IMR-90 (cell line): ENCODE data around the gene PSD2. TPM values are rescaled to one million over a fixed set of nuclear protein-coding genes. Genes with fewer than 3 reads are reported as not detected.

Source experiments
- ATAC-seq: fragments of 200-7000 bp; cut with Tn5 transposase; 2 replicates; pipeline ENCODE4 v1.9.1; 2020; ENCODE audit warnings: low read depth, mild to moderate bottlenecking, moderate library complexity
- BruUV-seq: library from RNA; stranded (reverse); fragments of 400-500 nt; replicated peaks from 2 replicates; lab custom pipeline; 2021; lab: Mats Ljungman, UMichigan
- CTCF ChIA-PET: fragments of 300-600 bp; formaldehyde crosslinking; extraction: SDS; loops from one replicate; lab custom pipeline; 2021; ENCODE audit warnings: antibody characterized with exemption; lab: Yijun Ruan, JAX
- POLR2A ChIA-PET: fragments of 300-600 bp; sonication (Branson Sonifier 250); formaldehyde crosslinking; loops from one replicate; lab custom pipeline; 2022; ENCODE audit warnings: antibody characterized with exemption; ENCODE audit not compliant: unreplicated experiment; lab: Charles Lee
- DNase-seq: peaks from one replicate; pipeline ENCODE4 v3.0.0; 2013
- H2AFZ ChIP-seq: replicated peaks from 2 replicates; pipeline ENCODE3; 2013; ENCODE audit warnings: low read length, mild to moderate bottlenecking; ENCODE audit not compliant: poor library complexity
- H2AK5ac ChIP-seq: 2 replicates; pipeline ENCODE4 v1.6.1; 2013; ENCODE audit warnings: low read depth, low read length, inconsistent platforms
- H2AK9ac ChIP-seq: replicated peaks from 2 replicates; pipeline ENCODE3; 2013; ENCODE audit warnings: mild to moderate bottlenecking, low read depth, low read length, moderate library complexity; ENCODE audit not compliant: poor library complexity
- H2BK120ac ChIP-seq: 2 replicates; pipeline ENCODE4 v1.6.1; 2013; ENCODE audit warnings: low read depth, low read length, inconsistent platforms
- H2BK15ac ChIP-seq: 3 replicates; pipeline ENCODE4 v1.6.1; 2013; ENCODE audit warnings: low read depth, low read length, inconsistent platforms
- H2BK20ac ChIP-seq: 2 replicates; pipeline ENCODE4 v1.6.1; 2013; ENCODE audit warnings: low read depth, mild to moderate bottlenecking, inconsistent platforms, low read length, moderate library complexity
- H2BK5ac ChIP-seq: 2 replicates; pipeline ENCODE4 v1.6.1; 2013; ENCODE audit warnings: mild to moderate bottlenecking, low read depth, low read length, inconsistent platforms; ENCODE audit not compliant: poor library complexity, severe bottlenecking
- H3K14ac ChIP-seq: replicated peaks from 2 replicates; pipeline ENCODE4 v1.6.1; 2013; ENCODE audit warnings: low read depth, low read length, inconsistent platforms
- H3K18ac ChIP-seq: 2 replicates; pipeline ENCODE4 v1.6.1; 2013; ENCODE audit warnings: low read depth, low read length, control low read depth
- H3K23ac ChIP-seq: 2 replicates; pipeline ENCODE4 v1.6.1; 2013; ENCODE audit warnings: low read depth, low read length, inconsistent platforms
- H3K27ac ChIP-seq: 2 replicates; pipeline ENCODE4 v1.5.1; 2013; ENCODE audit warnings: mild to moderate bottlenecking, control low read depth, low read length; ENCODE audit not compliant: insufficient read depth
- H3K27me3 ChIP-seq: 2 replicates; pipeline ENCODE4 v1.6.1; 2013; ENCODE audit warnings: low read length; ENCODE audit not compliant: control insufficient read depth, insufficient read depth
- H3K36me3 ChIP-seq: 2 replicates; pipeline ENCODE4 v1.6.1; 2013; ENCODE audit warnings: low read length, mixed read lengths; ENCODE audit not compliant: control insufficient read depth, insufficient read depth
- H3K4ac ChIP-seq: 2 replicates; pipeline ENCODE4 v1.6.1; 2013; ENCODE audit warnings: low read depth, low read length, inconsistent platforms
- H3K4me1 ChIP-seq: 2 replicates; pipeline ENCODE4 v1.6.1; 2013; ENCODE audit warnings: low read length, mixed read lengths; ENCODE audit not compliant: control insufficient read depth, insufficient read depth
- H3K4me2 ChIP-seq: 2 replicates; pipeline ENCODE4 v1.6.1; 2013; ENCODE audit warnings: low read depth, mild to moderate bottlenecking, control low read depth, low read length, moderate library complexity
- H3K4me3 ChIP-seq: 2 replicates; pipeline ENCODE4 v1.5.1; 2013; ENCODE audit warnings: low read depth, mild to moderate bottlenecking, control low read depth, low read length, moderate library complexity; ENCODE audit not compliant: insufficient read depth
- H3K56ac ChIP-seq: 2 replicates; pipeline ENCODE4 v1.6.1; 2013; ENCODE audit warnings: low read length, inconsistent platforms; ENCODE audit not compliant: insufficient read depth; ENCODE audit errors: extremely low read depth
- H3K79me1 ChIP-seq, 2 experiments: 2 replicates each; pipeline ENCODE4 v1.6.1; 2013; ENCODE audit warnings: low read length in 2 of 2, inconsistent platforms in 1 of 2, low read depth in 1 of 2
- H3K9ac ChIP-seq: 2 replicates; pipeline ENCODE4 v1.6.1; 2013; ENCODE audit warnings: low read depth, low read length, control low read depth
- H3K9me1 ChIP-seq: 2 replicates; pipeline ENCODE4 v1.6.1; 2013; ENCODE audit warnings: low read length, inconsistent platforms; ENCODE audit not compliant: insufficient read depth
- H3K9me3 ChIP-seq: 2 replicates; pipeline ENCODE4 v1.6.1; 2013; ENCODE audit warnings: low read length; ENCODE audit not compliant: control insufficient read depth, insufficient read depth
- H4K20me1 ChIP-seq: 2 replicates; pipeline ENCODE4 v1.6.1; 2013; ENCODE audit warnings: low read length, inconsistent platforms; ENCODE audit not compliant: insufficient read depth
- H4K5ac ChIP-seq: 2 replicates; pipeline ENCODE4 v1.6.1; 2013; ENCODE audit warnings: mild to moderate bottlenecking, low read depth, low read length, control low read depth
- H4K8ac ChIP-seq, 2 experiments: 2 replicates each; pipeline ENCODE4 v1.6.1; 2013; ENCODE audit warnings: low read depth in 2 of 2, low read length in 2 of 2, control low read depth in 1 of 2, inconsistent platforms in 1 of 2
- H4K91ac ChIP-seq: 2 replicates; pipeline ENCODE4 v1.6.1; 2013; ENCODE audit warnings: low read depth, low read length, inconsistent platforms; ENCODE audit not compliant: insufficient read depth
- BHLHE40 ChIP-seq: fragments of 150-350 bp; IDR thresholded peaks from 2 replicates; pipeline ENCODE4 v1.6.1; 2016; ENCODE audit warnings: mild to moderate bottlenecking, low read depth, low read length
- CEBPB ChIP-seq: IDR thresholded peaks from 2 replicates; pipeline ENCODE4 v1.6.1; 2012; ENCODE audit warnings: low read depth, low read length, improper control_type of control experiment
- CHD1 ChIP-seq: IDR thresholded peaks from 2 replicates; pipeline ENCODE4 v1.6.1; 2012; ENCODE audit warnings: low read depth, low read length, improper control_type of control experiment
- FOS ChIP-seq: fragments of 150-350 bp; IDR thresholded peaks from 2 replicates; pipeline ENCODE4 v1.6.1; 2016; ENCODE audit warnings: low read depth, low read length
- MAFK ChIP-seq: IDR thresholded peaks from 2 replicates; pipeline ENCODE4 v1.6.1; 2012; ENCODE audit warnings: low read depth, low read length, improper control_type of control experiment
- MAZ ChIP-seq: IDR thresholded peaks from 2 replicates; pipeline ENCODE4 v1.6.1; 2012; ENCODE audit warnings: low read depth, mild to moderate bottlenecking, low read length, improper control_type of control experiment, moderate library complexity, borderline replicate concordance
- NFE2L2 ChIP-seq: fragments of 150-350 bp; IDR thresholded peaks from 2 replicates; pipeline ENCODE4 v1.6.1; 2016; ENCODE audit warnings: low read depth, mild to moderate bottlenecking, low read length
- POLR2A ChIP-seq: IDR thresholded peaks from 2 replicates; pipeline ENCODE4 v1.6.1; 2012; ENCODE audit warnings: mild to moderate bottlenecking, low read depth, low read length
- RAD21 ChIP-seq: IDR thresholded peaks from 2 replicates; pipeline ENCODE4 v1.6.1; 2012; ENCODE audit warnings: low read length, improper control_type of control experiment
- RCOR1 ChIP-seq: IDR thresholded peaks from 2 replicates; pipeline ENCODE4 v1.6.1; 2012; ENCODE audit warnings: mild to moderate bottlenecking, low read length, improper control_type of control experiment; ENCODE audit not compliant: insufficient replicate concordance
- SMC3 ChIP-seq: fragments of 150-350 bp; IDR thresholded peaks from 2 replicates; pipeline ENCODE4 v1.6.1; 2016; ENCODE audit warnings: low read depth, mild to moderate bottlenecking, antibody characterized with exemption, low read length, moderate library complexity
- WGBS, 2 experiments: methylation state at CpG; one replicate each; pipeline versions ENCODE4 v1.1.5 to v1.1.7; 2013; ENCODE audit warnings: missing lambda C conversion rate in 2 of 2; ENCODE audit not compliant: insufficient read length in 1 of 2; ENCODE audit errors: extremely low coverage in 2 of 2; 5-methylcytosine and 5-hydroxymethylcytosine counted together
- dilution Hi-C: fragments of 300-500 bp; cut with HindIII; formaldehyde crosslinking; loops from one replicate; pipeline ENCODE4 v1.14.3; 2018; ENCODE audit warnings: low sequenced_read_pairs; ENCODE audit not compliant: unreplicated experiment
- in situ Hi-C: fragments of 300-500 bp; cut with MboI; formaldehyde crosslinking; loops from 3 replicates; pipeline ENCODE4 v1.14.3; 2019; ENCODE audit warnings: low sequenced_read_pairs, inconsistent platforms, mixed read lengths
- intact Hi-C: fragments of 100-400 bp; cut with micrococcal nuclease; formaldehyde crosslinking; loops from 2 replicates; pipeline ENCODE4 v1.10.0; 2022
- polyA plus RNA-seq, 3 experiments: library from polyadenylated mRNA; depleted of rRNA; stranded (reverse); fragments of >200 nt; gene quantifications; 2 replicates each; pipeline ENCODE4 v1.2.3, GENCODE V29; 2012; ENCODE audit warnings: low replicate concordance in 1 of 3
- total RNA-seq: library from RNA; depleted of rRNA; stranded (reverse); fragments of >200 nt; gene quantifications from 2 replicates; pipeline ENCODE4 v1.2.3, GENCODE V29; 2012
- TF ChIP-seq, protein P1 (sequence below): fragments of 150-350 bp; IDR thresholded peaks from 2 replicates; pipeline ENCODE4 v1.6.1; 2016; ENCODE audit warnings: low read depth, mild to moderate bottlenecking, low read length, moderate library complexity, borderline replicate concordance
- TF ChIP-seq, protein P2 (sequence below): fragments of 150-350 bp; IDR thresholded peaks from 2 replicates; pipeline ENCODE4 v1.6.1; 2017; ENCODE audit warnings: mild to moderate bottlenecking, antibody characterized with exemption, low read length, low read depth

Gene PSD2
- total and polyA plus RNA-seq, 2 of the 4 experiments (the other 2 are of a cell fraction): 0.05 TPM; not detected in 1

DNA sequence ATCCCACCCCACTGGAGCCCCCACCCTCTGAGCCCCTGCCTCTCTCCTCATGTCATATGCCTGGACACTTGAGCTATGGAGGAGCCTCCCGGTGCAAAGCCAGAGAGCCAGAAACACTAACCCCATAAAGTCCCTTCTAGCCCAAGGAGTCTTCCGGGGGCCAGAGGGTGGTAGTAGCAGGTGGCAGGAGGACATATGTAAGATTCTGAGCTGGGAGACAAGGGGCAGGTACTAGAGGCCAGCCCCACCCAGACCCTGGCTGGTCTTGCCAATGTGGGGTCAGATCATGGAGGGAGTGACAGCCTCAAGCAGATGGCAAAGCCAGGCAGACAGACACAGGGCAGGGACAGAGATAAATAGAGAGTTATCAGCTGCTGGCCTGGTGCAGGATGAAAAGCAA lies 63.4 kb downstream of the PSD2 start:
- intact Hi-C loops (no loop called here), dilution Hi-C loops (no loop called here), in situ Hi-C loops (no loop called here)
- Histone ChIP-seq H3K14ac (no peak overlapping the region), H3K4me3 (no peak overlapping the region), H3K18ac (no peak overlapping the region), H2BK5ac (no peak overlapping the region), H4K5ac (no peak overlapping the region), H3K27me3 (peaks cover 76% of the 10 kb centered on the region), H2BK20ac (no peak overlapping the region), H2AK5ac (no peak overlapping the region), H3K23ac (no peak overlapping the region), H3K9ac (no peak overlapping the region), H4K20me1 (no peaks in the 10 kb centered on the region), H3K36me3 (no peaks in the 10 kb centered on the region), H3K9me1 (0 out of 2 replicates have a peak, but pooled peaks cover 4% of the 10 kb centered on the region), H3K4ac (no peak overlapping the region), H3K4me2 (no peak overlapping the region), H4K8ac (no peak overlapping the region), H2AK9ac (no peak overlapping the region), H3K27ac (no peak overlapping the region), H3K79me1 (no peaks in the 10 kb centered on the region), H3K9me3 (no peaks in the 10 kb centered on the region), H2BK15ac (no peak overlapping the region), H2AFZ (no peak overlapping the region), H4K91ac (no peak overlapping the region), H3K4me1 (no peaks in the 10 kb centered on the region), H3K56ac (no peak overlapping the region), H2BK120ac (no peak overlapping the region)
- ATAC-seq (no peak), DNase-seq (no peak)
- POLR2A ChIA-PET: no interaction called here
- no TSS peak for BruUV-seq
- TF ChIP-seq MAFK (no peak), BHLHE40 (no peak), CHD1 (no peak), MAZ (no peak), SMC3 (no peak), RCOR1 (no peak), POLR2A (no peak), RAD21 (no peak), CEBPB (no peak), FOS (no peak), NFE2L2 (no peak)
- TF ChIP-seq, protein P1, sequence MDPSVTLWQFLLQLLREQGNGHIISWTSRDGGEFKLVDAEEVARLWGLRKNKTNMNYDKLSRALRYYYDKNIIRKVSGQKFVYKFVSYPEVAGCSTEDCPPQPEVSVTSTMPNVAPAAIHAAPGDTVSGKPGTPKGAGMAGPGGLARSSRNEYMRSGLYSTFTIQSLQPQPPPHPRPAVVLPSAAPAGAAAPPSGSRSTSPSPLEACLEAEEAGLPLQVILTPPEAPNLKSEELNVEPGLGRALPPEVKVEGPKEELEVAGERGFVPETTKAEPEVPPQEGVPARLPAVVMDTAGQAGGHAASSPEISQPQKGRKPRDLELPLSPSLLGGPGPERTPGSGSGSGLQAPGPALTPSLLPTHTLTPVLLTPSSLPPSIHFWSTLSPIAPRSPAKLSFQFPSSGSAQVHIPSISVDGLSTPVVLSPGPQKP: no peak
- TF ChIP-seq, protein P2, sequence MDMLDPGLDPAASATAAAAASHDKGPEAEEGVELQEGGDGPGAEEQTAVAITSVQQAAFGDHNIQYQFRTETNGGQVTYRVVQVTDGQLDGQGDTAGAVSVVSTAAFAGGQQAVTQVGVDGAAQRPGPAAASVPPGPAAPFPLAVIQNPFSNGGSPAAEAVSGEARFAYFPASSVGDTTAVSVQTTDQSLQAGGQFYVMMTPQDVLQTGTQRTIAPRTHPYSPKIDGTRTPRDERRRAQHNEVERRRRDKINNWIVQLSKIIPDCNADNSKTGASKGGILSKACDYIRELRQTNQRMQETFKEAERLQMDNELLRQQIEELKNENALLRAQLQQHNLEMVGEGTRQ: no peak
- CTCF ChIA-PET: no interaction called here
- WGBS, 2 experiments: no CpG with 5 or more reads among the region's 2 CpGs
